T-helper 2 cell treated with Interferon-gamma antibody and Interleukin-4, amounts not matched to agents 100 ng/mL and 5 ng/mL, for 36 hours (primary cell): ENCODE measurements around the gene TCF3. TPM values are rescaled to one million over a fixed set of nuclear protein-coding genes. Genes with fewer than 3 reads are reported as not detected.
"Not testable (repeated sequence)": the region's sequence is repeated elsewhere in the genome, so short reads cannot be mapped to it uniquely, and the experiment has no call there.

Source experiments
- intact Hi-C: fragments of 100-400 bp; cut with micrococcal nuclease; formaldehyde crosslinking; loops from one replicate; pipeline ENCODE4 v1.15.1; 2023
- total RNA-seq: library from RNA; stranded (reverse); gene quantifications from 2 replicates; pipeline ENCODE4 v1.2.3, GENCODE V29; 2022

The TCF3 gene
- total RNA-seq: 88.1 and 88.5 TPM in 2 replicates

DNA sequence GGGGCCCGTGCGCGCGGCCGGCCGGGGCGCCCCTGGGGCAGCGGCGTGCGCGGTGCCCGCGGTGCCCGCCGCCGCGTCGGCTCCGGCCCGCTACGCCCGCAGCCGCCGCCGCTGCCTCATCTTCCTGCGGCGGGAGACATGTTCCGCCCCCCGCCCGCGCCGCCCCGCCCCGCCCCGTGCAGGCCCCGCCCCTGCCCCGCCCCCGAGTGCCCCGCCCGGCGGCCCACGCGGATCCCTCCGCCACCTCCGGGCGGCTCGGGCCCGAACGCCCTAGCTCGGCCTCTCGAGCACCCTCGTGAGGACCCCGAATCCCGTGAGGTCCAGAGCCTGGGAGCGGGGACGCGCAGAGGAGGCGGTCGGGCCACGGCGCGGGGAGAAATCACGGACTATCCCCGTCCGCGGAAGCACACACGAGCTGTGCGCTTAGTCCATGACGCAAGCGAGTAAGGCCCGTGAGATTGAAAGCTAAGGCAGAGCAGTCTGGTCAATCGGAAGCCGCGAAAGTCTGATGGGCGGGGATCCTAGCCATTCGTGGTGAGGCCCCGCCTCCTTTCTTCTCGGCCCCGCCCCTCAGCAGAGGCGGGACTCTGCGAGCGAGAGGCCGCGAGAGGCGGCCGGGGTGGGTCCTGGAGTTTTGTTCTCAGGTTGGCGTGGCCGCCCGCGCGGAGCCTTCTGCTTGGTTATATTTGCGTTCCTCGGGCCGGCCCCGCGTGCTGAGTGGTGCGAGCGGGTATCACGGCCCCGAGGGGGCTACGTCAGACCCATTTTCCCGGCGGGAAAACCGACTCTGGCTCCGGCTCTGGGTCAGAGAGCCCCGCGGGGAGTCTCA lies at the start of gene TCF3:
TCF3 (minus strand) TSS at position 145 of the 829 bp plus-strand sequence. CDS start 2,367 bp downstream, outside the sequence.
- intact Hi-C loops: loop anchor here (1.0 to 2.0 kb wide), 4 partner anchors 47 to 498 kb away; partner anchors contain the start of genes AP3D1, ATP8B3, MBD3 and UQCR11

DNA sequence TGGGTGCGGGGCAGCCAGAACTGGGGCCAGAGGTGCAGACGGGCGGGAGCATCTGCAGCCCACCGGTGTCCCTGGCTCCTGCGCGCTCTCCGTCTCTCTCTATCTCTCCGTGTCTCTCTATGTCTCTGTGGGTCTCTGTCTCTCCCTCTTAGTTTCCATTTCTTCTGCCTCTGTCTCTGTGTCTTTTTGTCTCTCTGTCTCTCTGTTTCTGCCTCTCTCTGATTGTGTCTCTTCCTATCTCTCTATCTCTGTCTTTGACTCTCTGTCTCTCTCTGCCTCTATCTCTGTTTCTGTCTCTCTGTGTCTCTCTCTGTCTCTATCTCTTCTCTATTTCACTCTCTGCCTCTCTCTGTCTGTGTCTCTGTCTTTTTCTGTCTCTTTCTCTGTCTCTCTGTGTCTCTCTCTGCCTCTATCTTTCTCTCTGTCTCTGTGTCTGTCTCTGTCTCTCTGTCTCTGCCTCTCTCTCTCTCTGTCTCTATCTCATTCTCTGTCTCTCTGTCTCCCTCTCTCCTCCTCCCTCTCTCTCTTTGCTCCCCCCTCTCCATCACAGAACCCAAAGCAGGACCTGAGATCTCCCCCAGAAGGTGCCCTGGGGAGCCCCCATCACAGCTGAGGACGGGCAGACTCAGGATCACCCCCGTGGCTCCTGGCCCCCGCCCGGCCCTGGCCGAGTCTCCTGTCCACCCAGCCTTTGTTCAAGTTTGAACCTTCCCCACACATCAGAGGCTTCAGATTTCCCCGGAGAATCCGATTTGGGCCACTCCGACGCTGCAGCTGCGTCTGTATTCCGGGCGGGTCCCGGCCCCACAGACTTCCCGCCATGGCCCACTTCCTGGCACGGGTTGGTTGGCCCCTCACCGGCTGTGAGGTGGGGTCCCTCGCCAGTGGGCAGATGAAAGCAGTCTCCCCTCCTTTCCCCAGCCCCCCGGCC lies 48.6 kb upstream of the TCF3 start:
- intact Hi-C loops: no loop called here

DNA sequence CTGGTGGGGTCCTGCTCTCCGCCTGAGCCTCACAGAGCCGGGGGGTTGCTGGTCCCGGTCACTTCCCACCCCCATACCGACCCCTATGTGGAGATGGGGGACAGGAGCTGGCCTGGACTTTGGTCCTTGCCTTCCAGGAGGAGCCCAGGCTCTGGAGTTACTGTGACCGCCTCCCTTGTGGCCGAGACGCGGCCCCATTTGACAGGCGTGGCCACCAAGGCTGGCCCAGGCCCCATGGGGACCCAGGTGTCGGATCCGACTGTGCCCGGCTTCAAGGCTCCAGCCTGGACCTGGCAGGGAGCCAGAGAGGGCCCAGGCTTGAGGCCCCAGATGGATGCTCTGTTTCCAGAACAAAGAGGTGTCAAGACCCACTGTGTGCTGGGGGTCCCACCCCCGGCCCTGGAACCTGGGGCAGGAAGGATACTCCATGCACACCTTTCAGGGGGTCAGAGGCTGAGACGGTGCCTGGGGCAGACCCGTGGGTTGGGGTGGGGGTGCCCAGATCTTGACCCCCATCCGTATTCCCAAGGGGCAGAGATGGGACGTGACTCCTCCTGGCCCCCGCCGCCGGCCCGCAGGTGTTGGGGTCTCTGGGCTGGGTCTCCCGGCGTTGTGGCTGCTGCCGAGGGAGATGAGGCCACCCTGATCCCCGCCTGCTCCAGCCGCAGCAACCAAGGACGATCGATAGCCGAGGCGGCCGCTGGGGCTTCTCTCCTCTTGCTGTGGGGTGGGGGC lies 47.8 kb upstream of the TCF3 start:
- intact Hi-C loops: no loop called here

DNA sequence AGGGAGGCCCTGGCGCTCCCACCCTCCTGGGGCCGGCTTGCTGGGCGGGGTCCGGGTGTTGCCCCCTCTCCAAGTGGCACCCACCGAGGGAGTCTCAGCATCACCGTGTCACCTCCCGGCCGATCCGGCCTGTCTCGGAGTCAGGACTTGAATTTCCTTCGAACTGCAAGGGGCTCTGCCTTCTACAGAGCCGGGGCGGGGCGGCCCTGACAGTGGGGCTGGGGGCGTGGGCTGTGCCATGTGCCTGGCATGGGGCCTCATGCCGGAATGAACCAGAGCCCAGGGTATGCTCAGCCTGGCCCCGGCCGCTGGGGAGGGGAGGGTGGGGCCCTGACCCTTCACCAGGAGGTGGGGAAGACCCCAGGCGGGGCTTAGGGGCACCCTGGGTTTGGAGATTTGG lies 47.0 kb upstream of the TCF3 start:
- intact Hi-C loops: no loop called here

DNA sequence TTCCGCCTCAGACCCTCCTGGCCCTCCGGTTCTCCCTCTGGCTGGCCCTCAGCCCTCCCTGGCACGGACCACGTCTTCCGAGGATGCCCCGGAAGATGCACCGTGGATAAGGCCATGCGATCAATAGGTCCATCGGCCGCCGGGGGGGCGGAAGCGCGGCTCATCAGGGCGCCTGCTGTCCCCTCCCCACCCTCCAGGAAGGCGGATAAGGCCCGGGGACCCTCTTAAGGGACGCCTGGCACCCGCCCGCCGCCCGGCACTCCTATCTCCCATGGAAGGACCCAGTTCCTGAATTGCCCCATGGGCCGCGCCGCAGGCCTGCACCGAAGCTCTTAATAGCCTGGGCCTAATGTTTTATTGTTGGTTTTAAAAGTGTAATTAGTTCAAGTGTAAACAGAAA lies 46.2 kb upstream of the TCF3 start:
- intact Hi-C loops: no loop called here

DNA sequence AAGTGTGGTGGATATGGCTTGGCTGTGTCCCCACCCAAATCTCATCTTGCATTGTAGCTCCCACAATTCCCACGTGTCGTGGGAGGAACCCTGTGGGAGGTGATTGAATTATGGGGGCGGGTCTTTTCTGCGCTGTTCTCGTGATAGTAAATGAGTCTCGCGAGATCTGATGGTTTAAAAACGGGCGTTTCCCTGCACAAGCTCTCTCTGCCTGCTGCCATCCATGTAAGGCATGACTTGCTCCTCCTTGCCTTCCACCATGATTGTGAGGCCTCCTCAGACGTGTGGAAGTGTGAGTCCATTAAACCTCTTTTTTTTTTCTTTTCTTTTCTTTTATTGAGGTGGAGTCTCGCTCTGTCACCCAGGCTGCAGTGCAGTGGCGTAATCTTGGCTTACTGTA lies 43.1 kb upstream of the TCF3 start:
- intact Hi-C loops: not testable (repeated sequence)

DNA sequence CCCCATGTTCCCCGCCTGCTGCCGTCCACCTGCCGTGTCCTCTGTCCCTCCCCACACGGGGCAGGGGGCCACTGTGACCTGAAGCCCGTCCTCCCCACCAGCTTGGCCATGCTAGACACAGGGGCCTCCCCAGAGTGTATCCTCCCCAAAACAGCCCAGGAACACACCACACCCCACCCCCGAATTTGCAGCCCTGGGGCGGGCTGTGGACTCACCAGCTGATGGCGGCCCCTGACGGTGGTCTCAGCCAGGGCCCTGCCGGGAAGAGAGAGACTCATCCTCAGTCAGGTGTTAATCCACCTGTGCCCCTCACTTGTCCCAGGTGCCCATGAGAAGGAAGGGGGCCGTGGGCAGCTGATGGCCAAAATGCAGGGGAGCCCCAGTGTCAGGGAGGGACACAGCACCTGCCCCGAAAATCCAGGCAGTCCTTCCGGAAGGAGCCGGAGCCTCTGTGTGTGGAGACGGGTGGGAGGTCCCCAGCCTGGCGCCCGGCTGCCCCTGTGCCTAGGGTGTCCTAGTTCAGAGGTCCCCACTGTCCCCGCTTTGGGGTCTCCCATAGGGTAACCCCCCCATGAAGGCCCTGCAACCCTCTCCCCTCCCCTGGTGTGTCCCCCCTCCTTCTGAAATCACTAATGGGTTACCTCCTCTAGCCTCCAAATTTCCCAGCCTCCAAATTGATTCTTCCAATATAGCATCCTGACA lies 39.3 kb upstream of the TCF3 start:
- intact Hi-C loops: no loop called here

DNA sequence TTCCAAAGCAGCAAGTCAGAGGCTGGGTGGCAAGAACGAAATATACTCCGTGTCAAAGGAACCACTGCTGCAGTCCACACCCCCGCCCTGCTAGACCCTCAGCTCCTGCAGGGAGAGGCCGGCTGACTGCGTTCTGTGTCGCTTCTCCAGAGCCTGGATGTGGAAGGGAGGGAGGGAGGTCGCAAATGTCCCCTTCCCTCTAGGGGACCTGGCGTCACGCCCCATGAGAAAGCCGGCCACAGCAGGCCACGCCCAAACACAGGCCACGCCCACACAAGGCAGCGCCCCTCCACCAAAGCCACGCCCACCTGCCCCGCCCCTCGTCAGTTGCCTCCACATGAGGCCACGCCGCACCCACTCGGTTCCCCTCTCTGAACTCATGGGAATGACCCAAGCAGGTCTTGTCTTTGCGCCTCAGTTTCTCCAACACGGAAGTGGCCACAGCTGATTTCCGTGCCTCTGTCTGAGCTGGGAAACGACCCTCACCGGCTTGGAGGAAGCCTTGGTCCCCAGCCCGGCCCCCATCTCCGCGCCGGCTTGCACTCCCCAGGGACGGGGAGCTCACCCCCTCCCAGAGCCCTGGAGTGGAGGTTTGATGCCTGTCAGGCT lies 38.4 kb upstream of the TCF3 start:
- intact Hi-C loops: no loop called here

DNA sequence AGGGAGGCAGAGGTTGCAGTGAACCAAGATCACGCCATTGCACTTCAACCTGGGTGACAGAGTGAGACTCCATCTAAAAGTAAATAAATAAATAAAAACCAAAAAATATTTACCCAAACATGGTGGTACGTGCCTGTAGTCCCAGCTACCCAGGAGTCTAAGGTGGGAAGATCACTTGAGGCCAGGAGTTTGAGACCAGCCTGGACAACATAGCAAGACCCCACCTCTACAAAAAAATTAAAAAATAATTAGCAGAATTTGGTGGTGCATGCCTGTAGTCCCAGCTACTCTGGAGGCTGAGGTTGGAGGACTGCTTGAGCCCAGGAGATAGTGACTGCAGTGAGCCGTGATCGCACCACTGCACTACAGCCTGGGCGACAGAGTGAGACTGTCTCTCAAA lies 33.4 kb upstream of the TCF3 start:
- intact Hi-C loops: not testable (repeated sequence)

DNA sequence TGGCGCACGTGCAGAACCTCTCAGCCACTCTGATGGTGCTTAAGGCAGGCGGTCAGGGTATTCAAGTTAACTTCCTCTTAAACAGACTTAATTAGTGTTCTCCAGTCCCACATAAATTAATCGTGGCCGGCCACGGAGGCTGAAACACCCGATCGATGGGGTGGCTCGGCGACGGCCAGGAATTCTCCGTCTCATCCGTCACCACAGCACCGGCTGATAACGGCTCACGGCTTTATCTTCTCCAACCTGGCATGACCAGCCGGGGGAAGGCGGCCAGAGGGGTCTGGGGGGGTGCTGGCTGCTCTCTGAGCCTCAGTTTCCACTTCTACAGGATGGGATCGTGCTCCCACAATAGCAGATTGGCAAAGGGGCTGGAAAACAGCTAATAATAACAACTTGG lies 32.6 kb upstream of the TCF3 start:
- intact Hi-C loops: no loop called here

DNA sequence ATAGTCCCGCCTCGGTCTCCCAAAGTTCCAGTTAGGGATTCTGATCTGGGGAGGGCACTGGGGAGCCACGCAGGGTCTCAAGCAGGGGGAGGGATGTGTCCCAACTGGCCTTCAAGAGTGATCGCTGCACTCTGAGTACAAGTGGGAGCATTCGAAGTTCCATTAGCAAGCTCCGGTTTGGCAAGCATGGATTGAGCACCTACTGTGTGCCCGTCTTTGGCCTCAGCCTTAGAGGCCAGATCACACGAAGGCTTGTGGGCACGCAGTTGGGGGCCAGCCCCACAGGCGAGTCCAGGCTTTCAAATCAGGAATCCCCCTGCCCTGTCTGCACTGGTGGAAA lies 32.1 kb upstream of the TCF3 start:
- intact Hi-C loops: no loop called here

DNA sequence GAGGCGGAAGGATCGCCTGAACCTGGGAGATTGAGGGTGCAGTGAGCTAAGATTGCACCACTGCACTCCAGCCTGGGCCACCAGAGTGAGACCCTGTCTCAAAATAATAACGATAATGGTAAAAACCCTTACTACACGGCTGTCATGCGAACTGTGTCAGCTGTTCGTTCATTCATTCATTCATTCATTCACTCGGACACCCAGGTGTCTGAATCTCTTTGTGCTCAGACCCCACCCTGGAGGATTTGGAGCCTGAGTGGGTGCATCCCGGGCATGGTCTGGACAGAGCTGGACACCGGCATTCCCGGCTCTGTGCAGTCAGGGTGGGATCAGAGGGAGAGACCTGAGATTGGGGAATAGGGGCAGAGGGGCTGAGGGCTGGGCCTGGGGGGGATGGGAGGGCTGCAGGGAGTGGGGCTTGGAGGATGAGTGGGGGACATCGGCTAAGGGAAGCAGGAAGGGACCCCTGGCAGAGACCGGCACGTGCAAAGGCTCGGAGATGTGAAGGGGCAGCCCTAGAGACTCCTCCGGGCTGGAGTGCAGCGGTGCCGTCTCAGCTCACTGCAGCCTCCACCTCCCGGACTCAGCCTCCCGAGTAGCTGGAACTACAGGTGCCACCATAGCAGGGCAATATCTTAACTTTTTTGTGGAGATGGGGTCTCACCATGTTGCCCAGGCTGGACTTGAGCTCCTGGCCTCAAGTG lies 31.6 kb upstream of the TCF3 start:
- intact Hi-C loops: no loop called here

DNA sequence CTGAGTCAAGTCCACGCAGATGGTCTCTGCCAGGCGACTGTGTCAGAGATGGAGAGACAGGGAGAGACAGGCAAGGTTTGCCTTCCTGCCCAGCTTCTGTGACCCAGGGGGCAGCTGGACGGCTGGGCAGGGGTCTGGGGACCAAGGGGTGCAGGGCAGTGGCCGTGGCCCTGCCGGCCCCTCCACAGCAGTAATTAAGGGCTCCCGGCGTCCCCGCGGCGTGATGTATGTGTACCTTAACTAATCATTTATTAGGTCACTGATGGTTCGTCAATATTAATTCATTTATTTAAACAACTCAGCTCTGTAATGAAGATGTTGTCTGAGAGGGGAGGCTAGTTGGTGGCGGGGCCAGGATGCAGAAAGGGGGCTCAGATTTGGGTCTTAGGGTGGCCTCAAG lies 28.6 kb upstream of the TCF3 start:
- intact Hi-C loops: no loop called here

DNA sequence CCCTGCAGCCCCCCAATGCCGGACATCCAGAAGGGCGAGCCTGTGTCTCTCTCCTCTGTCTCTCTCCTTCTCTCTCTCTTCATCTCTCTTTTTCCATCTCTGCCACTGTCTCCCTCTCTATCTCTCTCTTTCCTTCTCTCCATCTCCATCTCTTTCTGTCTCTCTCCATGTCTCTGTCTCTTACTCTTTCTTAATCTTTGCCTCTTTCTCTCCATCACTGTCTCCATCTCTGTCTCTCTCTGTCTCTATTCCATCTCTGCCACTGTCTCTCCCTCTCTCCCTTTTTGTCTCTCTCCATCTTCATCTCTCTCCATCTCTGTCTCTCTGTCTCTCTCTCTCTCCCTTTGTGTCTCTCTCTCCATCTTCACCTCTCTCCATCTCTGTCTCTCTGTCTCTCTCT lies 25.7 kb upstream of the TCF3 start:
- intact Hi-C loops: no loop called here

DNA sequence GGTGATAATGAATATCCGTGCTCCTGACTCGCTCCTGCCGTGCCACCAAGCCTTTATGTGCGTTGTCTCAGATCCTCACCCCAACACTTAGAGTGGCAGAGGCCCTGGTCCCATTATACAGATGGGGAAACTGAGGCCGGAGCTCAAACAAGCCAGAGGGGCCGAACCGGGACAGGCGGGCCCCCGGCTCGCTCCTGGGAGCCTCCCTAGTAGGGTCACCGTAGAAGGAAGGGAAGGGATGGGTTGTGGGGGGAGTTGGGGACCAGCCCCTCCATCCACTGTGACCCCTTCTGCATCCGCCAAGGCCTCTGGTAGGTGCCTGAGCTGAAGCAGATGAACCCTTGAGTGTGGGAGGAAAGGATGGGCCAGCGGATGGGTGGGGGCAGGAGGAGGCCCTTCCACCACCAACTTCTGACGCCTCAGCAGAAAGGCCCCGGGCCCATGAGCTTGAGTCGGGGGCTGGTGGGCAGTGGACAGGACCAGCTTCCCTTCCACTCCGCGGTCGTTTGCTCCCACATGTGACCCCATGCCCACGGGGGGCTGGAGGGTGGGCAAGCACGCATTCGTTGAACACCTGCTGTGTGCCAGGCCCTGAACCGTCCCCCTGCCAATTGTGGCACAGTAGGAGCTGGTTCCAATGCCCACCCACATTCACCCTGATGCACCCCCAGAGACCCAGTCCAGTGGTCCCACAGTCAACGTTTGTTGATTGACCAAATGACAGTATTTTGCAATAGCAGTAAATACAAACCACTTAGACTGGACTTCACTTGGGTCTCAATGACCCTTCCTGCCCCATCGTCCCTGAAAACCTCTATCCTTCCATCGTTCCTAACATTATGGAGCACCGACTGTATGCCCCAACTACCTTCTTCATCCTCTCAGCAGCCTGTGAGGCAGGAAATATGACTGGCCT lies 24.2 kb upstream of the TCF3 start:
- intact Hi-C loops: no loop called here

DNA sequence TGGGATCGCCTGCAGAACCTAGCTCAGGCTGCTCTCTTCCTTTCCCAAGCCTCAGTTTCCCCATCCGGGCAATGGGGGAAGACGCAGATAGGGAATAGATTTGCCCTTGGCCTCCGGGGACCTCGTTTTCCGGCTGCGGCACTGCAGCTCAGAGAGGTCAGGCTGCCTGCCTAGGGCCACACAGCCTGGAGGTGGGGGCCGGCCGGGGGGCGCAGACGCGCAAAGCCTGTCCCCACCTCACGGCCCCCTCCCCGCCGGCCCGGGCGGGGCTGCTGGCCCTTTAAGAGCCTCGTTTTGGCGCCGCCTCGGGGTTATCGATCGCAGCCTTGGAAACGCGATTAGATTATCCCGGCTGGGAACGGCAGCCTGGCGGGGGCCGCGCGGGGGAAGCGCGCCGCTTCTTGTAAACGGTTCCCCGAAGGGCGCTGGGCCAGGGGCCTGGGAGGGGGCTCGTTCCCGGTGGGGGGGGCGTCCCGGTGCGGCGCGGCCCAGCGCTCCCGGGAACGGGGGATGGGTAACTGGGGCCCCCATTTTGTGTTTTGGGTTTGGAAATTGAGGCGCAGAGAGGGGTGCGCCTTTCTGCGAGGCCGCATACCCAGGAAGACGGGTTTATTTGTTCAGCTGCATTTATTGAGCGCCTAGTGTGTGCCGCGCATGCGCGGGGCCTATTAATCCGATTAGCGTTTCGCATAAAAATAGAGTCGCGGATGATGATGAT lies 23.4 kb upstream of the TCF3 start:
- intact Hi-C loops: no loop called here

DNA sequence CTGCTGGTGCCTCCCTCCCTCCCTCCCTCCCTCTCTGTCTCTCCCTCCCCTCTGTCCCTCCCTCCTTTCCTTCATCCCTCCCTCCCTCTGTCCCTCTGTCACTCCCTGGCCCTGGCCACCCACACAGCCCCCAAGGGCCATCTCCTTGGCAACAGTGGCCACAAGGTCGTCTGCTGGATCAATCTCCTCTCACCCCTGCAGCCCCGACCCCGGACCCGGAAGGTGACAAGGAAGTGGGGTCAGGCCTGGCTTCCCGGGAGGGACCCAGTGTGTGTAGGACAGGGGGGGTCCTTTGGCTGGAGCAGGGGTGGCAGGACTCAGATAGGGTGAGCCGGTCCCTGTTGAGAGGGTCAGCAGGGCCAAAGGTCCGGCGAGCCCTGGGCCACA lies 21.9 kb upstream of the TCF3 start:
- intact Hi-C loops: loop anchor here (5.0 kb wide), 1 partner anchor 93 kb away; no protein-coding TSS in a partner anchor

DNA sequence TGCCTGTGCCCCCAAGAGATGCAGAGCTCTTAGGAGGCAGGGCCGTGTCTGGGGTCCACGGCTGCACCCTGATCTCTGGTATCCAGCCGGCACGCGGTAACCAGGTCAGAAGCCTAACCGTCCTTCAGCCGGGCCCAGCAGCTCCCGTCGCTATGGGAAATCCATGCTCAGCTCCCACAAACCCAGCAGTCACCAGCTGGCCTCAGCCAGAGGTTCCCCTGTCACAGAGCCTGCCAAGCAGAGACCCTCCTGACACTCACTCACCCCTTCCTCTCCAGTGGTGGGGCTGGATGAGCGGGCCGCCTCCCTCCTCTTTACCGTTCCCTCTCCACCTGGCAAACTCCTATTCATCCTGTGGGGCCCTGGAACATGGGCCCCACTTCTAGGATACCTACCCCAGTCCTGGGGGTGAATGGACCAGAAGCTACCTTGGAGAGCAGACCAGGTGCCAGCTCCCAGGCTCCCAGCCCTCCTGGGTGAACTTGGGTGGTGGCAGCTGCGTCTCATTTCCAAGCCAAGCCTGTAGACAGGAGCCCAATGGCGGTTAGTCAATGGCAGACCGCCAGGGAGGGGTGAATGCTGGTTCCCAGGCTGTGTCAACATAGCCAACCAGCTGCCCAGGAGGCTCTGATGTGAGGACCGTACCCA lies 21.4 kb upstream of the TCF3 start:
- intact Hi-C loops: loop anchor here (2.0 to 5.0 kb wide), 2 partner anchors 94 to 127 kb away; no protein-coding TSS in a partner anchor
